DMS 273 treated with DMSO at 0.1 percent for 48 hours (cell line): ENCODE data around the gene WSB1.
"Not testable (repeated sequence)": the region's sequence is repeated elsewhere in the genome, so short reads cannot be mapped to it uniquely, and the experiment has no call there.

ENCODE experiments used
- DNase-seq: peaks from one replicate; lab custom pipeline; 2025; lab: John Stamatoyannopoulos, UW

The WSB1 gene, protein sequence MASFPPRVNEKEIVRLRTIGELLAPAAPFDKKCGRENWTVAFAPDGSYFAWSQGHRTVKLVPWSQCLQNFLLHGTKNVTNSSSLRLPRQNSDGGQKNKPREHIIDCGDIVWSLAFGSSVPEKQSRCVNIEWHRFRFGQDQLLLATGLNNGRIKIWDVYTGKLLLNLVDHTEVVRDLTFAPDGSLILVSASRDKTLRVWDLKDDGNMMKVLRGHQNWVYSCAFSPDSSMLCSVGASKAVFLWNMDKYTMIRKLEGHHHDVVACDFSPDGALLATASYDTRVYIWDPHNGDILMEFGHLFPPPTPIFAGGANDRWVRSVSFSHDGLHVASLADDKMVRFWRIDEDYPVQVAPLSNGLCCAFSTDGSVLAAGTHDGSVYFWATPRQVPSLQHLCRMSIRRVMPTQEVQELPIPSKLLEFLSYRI

DNA sequence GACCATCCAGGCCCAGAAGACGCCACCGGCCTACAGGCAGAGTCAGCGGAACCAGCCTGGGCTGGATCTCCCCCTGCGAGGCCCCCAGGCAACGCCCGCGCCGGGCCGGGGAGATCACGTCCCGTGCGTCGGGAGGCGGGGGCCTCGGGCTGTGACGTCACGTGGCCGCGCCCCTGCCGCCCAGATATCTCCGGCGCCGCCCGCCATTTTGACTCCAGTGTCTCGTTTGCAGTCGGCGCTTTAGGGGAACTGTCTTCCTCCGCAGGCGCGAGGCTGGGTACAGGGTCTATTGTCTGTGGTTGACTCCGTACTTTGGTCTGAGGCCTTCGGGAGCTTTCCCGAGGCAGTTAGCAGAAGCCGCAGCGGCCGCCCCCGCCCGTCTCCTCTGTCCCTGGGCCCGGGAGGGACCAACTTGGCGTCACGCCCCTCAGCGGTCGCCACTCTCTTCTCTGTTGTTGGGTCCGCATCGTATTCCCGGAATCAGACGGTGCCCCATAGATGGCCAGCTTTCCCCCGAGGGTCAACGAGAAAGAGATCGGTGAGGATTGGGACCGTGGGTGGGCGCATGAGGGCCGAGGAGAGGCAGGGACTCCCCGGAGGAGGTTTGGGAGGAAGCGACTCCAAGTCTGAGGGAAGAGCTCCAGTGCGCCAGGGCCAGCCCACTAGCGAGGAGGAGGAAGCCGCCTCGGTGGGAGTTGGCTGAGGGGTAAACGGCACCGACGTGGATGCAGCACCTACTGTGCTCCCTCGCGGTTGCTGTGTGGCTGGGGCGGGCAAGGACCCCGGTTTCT lies at the start of gene WSB1:
TSS of gene WSB1 (plus strand) at position 217 of the 791 bp plus-strand sequence. CDS start at position 499, 282 bp downstream.
- DNase-seq: peak; percentile 73

- DNase-seq: no peak
Measured at GRCh38 chr17:27244491-27245223, 49.3 kb upstream of the WSB1 start.

- peak; percentile 72 for DNase-seq
Measured at GRCh38 chr17:27245230-27245696, 48.7 kb upstream of the WSB1 start.

GRCh38 chr17:27246537-27246936 lies 47.4 kb upstream of the WSB1 start:
- DNase-seq: no peak

- no peak for DNase-seq
Measured at GRCh38 chr17:27247071-27247957, 46.6 kb upstream of the WSB1 start.

GRCh38 chr17:27247958-27248342 lies 46.0 kb upstream of the WSB1 start:
- DNase-seq: no peak

GRCh38 chr17:27250791-27251190 lies 43.1 kb upstream of the WSB1 start:
- DNase-seq: not testable (repeated sequence)

- DNase-seq: not testable (repeated sequence)
Measured at GRCh38 chr17:27254802-27255201, 39.1 kb upstream of the WSB1 start.

- no peak for DNase-seq
Measured at GRCh38 chr17:27256225-27257030, 37.5 kb upstream of the WSB1 start.

DNA sequence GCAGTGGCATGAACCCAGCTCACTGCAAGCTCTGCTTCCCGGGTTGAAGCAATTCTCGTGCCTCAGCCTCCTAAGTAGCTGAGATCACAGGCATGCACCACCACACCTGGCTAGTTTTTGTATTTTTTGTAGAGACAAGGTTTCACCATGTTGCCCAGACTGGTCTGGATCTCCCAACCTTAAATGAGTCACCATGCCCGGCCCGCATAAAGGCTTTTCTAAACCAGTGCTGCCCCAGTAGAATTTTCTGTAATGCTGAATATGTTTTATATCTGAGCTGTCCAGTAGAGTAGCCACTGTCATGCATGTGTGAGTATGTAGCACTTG lies 36.9 kb upstream of the WSB1 start:
- no peak for DNase-seq

GRCh38 chr17:27259356-27259755 lies 34.6 kb upstream of the WSB1 start:
- no peak for DNase-seq

- DNase-seq: no peak
Measured at GRCh38 chr17:27263386-27263785, 30.5 kb upstream of the WSB1 start.

DNA sequence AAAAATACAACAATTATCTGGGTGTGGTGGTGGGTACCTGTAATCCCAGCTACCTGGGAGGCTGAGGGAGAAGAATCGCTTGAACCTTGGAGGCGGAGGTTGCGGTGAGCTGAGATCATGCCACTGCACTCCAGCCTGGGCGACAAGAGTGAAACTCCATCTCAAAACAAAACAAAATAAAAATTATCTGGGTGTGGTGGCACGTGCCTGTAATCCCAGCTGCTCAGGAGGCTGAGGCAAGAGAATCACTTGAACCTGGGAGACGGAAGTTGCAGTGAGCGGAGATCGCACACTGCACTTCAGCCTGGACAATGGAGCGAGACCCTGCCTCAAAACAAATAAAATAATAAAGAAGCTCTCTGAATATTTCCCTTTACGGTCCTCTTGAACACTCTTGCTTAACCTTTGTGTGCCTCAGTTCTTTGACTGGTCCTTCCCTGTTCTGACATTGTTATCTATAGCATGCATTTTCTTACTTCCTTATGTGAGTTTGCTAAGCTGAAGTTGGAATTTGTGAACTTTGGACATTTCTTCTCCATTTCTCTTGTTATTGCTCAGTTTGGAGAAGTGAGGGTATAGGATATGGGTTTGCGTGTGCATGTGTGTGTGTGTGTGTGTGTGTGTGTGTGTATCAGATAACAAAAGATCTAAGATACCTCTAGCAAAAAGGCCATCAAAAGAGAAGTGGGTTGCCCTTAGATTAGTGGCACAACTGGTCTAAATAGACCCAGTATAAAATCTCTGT lies 29.7 kb upstream of the WSB1 start:
- no peak for DNase-seq

- DNase-seq: no peak
Measured at GRCh38 chr17:27265333-27265732, 28.6 kb upstream of the WSB1 start.

GRCh38 chr17:27266228-27266627 lies 27.7 kb upstream of the WSB1 start:
- no peak for DNase-seq

DNA sequence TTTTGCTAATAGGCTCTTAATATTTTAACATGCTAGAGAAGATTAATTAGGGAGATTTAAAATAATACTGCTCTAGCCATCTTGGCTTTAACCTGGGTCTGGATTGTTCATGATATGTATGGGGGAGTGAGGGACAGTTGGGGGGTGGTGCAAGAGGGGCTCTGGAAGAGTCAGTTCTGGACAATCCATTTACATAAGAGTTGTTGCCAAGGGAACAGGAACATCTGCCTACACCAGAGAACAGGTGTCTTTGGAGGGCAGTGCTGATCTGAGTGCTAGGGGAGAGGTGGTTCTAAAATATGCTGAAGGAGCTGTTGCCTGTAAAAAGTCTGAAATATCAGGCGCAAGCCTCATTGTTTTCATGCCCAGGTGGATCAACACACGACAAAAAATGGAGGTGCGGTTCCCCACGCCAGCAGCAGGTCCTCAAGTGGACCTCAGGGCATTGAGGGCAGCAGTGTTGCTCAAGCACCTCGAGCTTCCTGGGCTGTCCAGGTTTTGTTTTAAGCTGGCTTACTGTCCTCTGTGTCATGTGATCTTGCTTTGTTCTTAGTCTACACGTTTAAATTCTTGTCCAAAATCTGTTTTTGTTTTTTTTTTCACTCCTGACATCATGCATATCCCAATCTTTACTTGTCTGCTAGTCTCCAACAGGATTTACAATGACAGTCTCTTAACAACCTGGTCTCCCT lies 25.4 kb upstream of the WSB1 start:
- no peak for DNase-seq

DNA sequence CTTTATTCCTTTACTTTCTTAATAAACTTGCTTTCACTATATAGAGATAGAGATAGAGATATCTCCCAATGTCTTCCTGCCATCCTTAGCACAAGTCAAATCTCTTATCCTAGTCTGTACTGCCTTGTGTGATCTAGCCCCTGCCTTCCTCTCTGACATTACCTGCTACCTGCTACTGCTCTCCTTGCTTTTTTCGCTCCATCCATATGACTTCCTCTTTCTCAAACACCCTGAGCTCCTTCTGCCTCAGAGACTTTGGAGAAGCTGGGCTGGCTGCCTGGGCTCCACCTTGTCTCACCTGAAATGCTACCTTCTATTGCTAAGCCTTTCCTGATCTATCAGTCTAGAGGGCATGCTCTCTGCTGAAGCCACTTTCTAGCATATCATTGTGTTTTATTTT lies 24.7 kb upstream of the WSB1 start:
- no peak for DNase-seq

GRCh38 chr17:27269974-27270373 lies 23.9 kb upstream of the WSB1 start:
- no peak for DNase-seq

- DNase-seq: no peak
Measured at GRCh38 chr17:27276653-27277156, 17.2 kb upstream of the WSB1 start.
